Right cardiac atrium (tissue), 5 donors: ENCODE data around the gene SLX9. TPM values are rescaled to one million over a fixed set of nuclear protein-coding genes. Genes with fewer than 3 reads are reported as not detected.
A peak's percentile ranks its signal among the peaks of the same experiment; 100 is the strongest.

Experiments
- ATAC-seq, 2 donors: fragments of 200-7000 bp; cut with Tn5 transposase; one replicate each; pipeline versions ENCODE4 v1.8.0 to v1.9.1; 2020; ENCODE audit warnings: moderate library complexity in 2 of 2, mild to moderate bottlenecking in 1 of 2
- DNase-seq, 3 donors: peaks; one replicate each; pipeline ENCODE4 v3.0.0-alpha.2; 2020
- H3K27ac ChIP-seq: one replicate; pipeline ENCODE4 v1.5.1; 2013; ENCODE audit warnings: mild to moderate bottlenecking, low read length, control low read depth, moderate library complexity
- H3K27me3 ChIP-seq: one replicate; pipeline ENCODE4 v1.6.1; 2013; ENCODE audit not compliant: control insufficient read depth, insufficient read depth
- H3K4me1 ChIP-seq: one replicate; pipeline ENCODE4 v1.6.1; 2013; ENCODE audit warnings: low read length; ENCODE audit not compliant: control insufficient read depth, insufficient read depth
- H3K4me3 ChIP-seq: one replicate; pipeline ENCODE4 v1.5.1; 2013; ENCODE audit warnings: low read length, control low read depth
- H3K9me3 ChIP-seq: one replicate; pipeline ENCODE4 v1.6.1; 2013; ENCODE audit warnings: low read length; ENCODE audit not compliant: control insufficient read depth
- WGBS: extraction: QIAGEN DNeasy Blood & Tissue Kit; methylation state at CpG from one replicate; pipeline ENCODE4 v1.1.7; 2013; 5-methylcytosine and 5-hydroxymethylcytosine counted together
- intact Hi-C, 4 donors: fragments of 100-400 bp; cut with DNase I; formaldehyde crosslinking; loops; one replicate each; pipeline versions ENCODE4 v1.11.0 to v1.14.0; 2022 to 2023
- long read RNA-seq, 4 donors: library from polyadenylated mRNA; unstranded; transcript quantifications; one replicate each; pipeline ENCODE4 v2.0.0, GENCODE V29; 2020 to 2021
- polyA plus RNA-seq: library from polyadenylated mRNA; stranded (reverse); fragments of 200-250 nt; gene quantifications from one replicate; pipeline ENCODE4 v1.2.3, GENCODE V29; 2013
- total RNA-seq, 4 donors: library from RNA; stranded (reverse); fragmentation: NEBNext Ultra II Directional; extraction: Animal tissue kit (Norgen Biotek cat#: 25700); gene quantifications; one replicate each; pipeline ENCODE4 v1.2.1, GENCODE V29; 2021
- donor health status: healthy with polysubstance abuse.
- donor health status: DM: no; HTN: yes; CAD: no.
- donor health status: DM: no; HTN: no; CAD: no.
- donor health status: DM: no; HTN: yes; CAD: no; lungs with severe emphysema.
- donor health status: DM: yes; HTN: yes; CAD: no.

The SLX9 gene
- total RNA-seq = 10 to 100 TPM; 19.2 to 26.5 (median 24.1) TPM
- 25.1 TPM for polyA plus RNA-seq
- long read RNA-seq, donor 1, partial matches to known transcripts = 0 of 6 reads
- long read RNA-seq, donor 1, other reads (novel, unspliced or antisense) = 2 of 6 reads
- long read RNA-seq, donor 2, transcript FAM207A-201 (6 exons, 927 nt) = major isoform, 6 of 17 reads
- long read RNA-seq, donor 2, partial matches to known transcripts = 5 of 17 reads
- long read RNA-seq, donor 2, other reads (novel, unspliced or antisense) = 4 of 17 reads
- long read RNA-seq, donor 3, partial matches to known transcripts = 1 of 7 reads
- long read RNA-seq, donor 3, other reads (novel, unspliced or antisense) = 4 of 7 reads
- long read RNA-seq, donor 4, partial matches to known transcripts = 4 of 15 reads
- long read RNA-seq, donor 4, other reads (novel, unspliced or antisense) = 5 of 15 reads

GRCh38 chr21:44939532-44940115 lies at the start of gene SLX9:
Gene SLX9, plus strand, starts transcription at chr21:44940029. Its CDS starts 29 bp downstream, at chr21:44940058.
- 2% methylated on average over 69 of the region's 69 CpGs for WGBS
- H3K9me3 ChIP-seq = no peaks in the 10 kb centered on the region

GRCh38 chr21:44890338-44890931 lies 49.4 kb upstream of the SLX9 start:
- H3K27ac ChIP-seq = no peak overlapping the region
- WGBS = 79% methylated on average over 24 of the region's 24 CpGs
- intact Hi-C loops = loop anchor here in 1 of 4 donors (5.0 kb wide), 1 partner anchor 42 kb away; no protein-coding TSS in a partner anchor
- ATAC-seq (no peak), DNase-seq (peak; percentile 8 to 40 (median 30))
- no peak overlapping the region for H3K4me3 ChIP-seq
- no peaks in the 10 kb centered on the region for H3K9me3 ChIP-seq
- H3K4me1 ChIP-seq = no peaks in the 10 kb centered on the region
- H3K27me3 ChIP-seq = no peaks in the 10 kb centered on the region

More at GRCh38 chr21:44939532-44940115, at the start of gene SLX9:
- DNase-seq (peak; percentile 78 to 92 (median 90)), ATAC-seq (peak; percentile 93 to 94)
- intact Hi-C loops = loop anchor here (10.0 kb wide), 2 partner anchors 135 to 145 kb away; partner anchors contain the start of gene UBE2G2 (in 3 of the 4)
- Histone ChIP-seq H3K27ac (no peak within 1 kb of the TSS), H3K4me3 (peak within 1 kb of the TSS; percentile 96), H3K27me3 (no peaks in the 10 kb centered on the region), H3K4me1 (no peaks in the 10 kb centered on the region)

GRCh38 chr21:44890961-44891541 lies 48.8 kb upstream of the SLX9 start:
- ATAC-seq (no peak), DNase-seq (peak; percentile 7 to 66 (median 47))
- no peaks in the 10 kb centered on the region for H3K4me1 ChIP-seq
- no peak overlapping the region for H3K4me3 ChIP-seq
- H3K27me3 ChIP-seq = no peaks in the 10 kb centered on the region
- intact Hi-C loops = loop anchor here in 1 of 4 donors (5.0 kb wide), 1 partner anchor 41 kb away; no protein-coding TSS in a partner anchor
- no peak overlapping the region for H3K27ac ChIP-seq
- no peaks in the 10 kb centered on the region for H3K9me3 ChIP-seq
- 85% methylated on average over 9 of the region's 9 CpGs for WGBS

- Histone ChIP-seq H3K9me3 (no peaks in the 10 kb centered on the region), H3K27me3 (no peaks in the 10 kb centered on the region), H3K27ac (no peak overlapping the region), H3K4me3 (no peak overlapping the region), H3K4me1 (no peaks in the 10 kb centered on the region)
- WGBS = 88% methylated on average over 15 of the region's 15 CpGs
- peak; percentile 6 to 64 (median 41) for DNase-seq
- intact Hi-C loops = loop anchor here in 1 of 4 donors (5.0 kb wide), 1 partner anchor 41 kb away; no protein-coding TSS in a partner anchor
- no peak for ATAC-seq
Observed at GRCh38 chr21:44891631-44892031, 48.2 kb upstream of the SLX9 start.

- ATAC-seq (no peak), DNase-seq (peak; percentile 7 to 38 (median 20))
- intact Hi-C loops = loop anchor here in 1 of 4 donors (5.0 kb wide), 1 partner anchor 40 kb away; no protein-coding TSS in a partner anchor
- Histone ChIP-seq H3K4me1 (no peaks in the 10 kb centered on the region), H3K9me3 (no peaks in the 10 kb centered on the region), H3K27me3 (no peaks in the 10 kb centered on the region), H3K27ac (no peak overlapping the region), H3K4me3 (no peak overlapping the region)
- 64% methylated on average over 19 of the region's 19 CpGs for WGBS
Observed at GRCh38 chr21:44892095-44892494, 47.7 kb upstream of the SLX9 start.

- WGBS = 38% methylated on average over 15 of the region's 15 CpGs
- intact Hi-C loops = loop anchor here in 1 of 4 donors (5.0 kb wide), 1 partner anchor 40 kb away; no protein-coding TSS in a partner anchor
- H3K4me1 ChIP-seq = no peaks in the 10 kb centered on the region
- H3K27ac ChIP-seq = no peak overlapping the region
- no peaks in the 10 kb centered on the region for H3K27me3 ChIP-seq
- H3K4me3 ChIP-seq = no peak overlapping the region
- no peaks in the 10 kb centered on the region for H3K9me3 ChIP-seq
- peak in 1 of 2 donors; percentile 70 for ATAC-seq
- peak; percentile 64 to 87 (median 85) for DNase-seq
Observed at GRCh38 chr21:44892536-44893277, 47.1 kb upstream of the SLX9 start.

GRCh38 chr21:44893278-44893556 lies 46.6 kb upstream of the SLX9 start:
- Histone ChIP-seq H3K4me1 (no peaks in the 10 kb centered on the region), H3K27ac (no peak overlapping the region), H3K4me3 (no peak overlapping the region), H3K9me3 (no peaks in the 10 kb centered on the region), H3K27me3 (no peaks in the 10 kb centered on the region)
- WGBS = 81% methylated on average over 7 of the region's 7 CpGs
- peak in 1 of 3 donors; percentile 28 for DNase-seq
- ATAC-seq = no peak
- intact Hi-C loops = loop anchor here in 1 of 4 donors (5.0 kb wide), 1 partner anchor 39 kb away; no protein-coding TSS in a partner anchor

GRCh38 chr21:44893948-44894656 lies 45.7 kb upstream of the SLX9 start:
- no peak overlapping the region for H3K27ac ChIP-seq
- no peaks in the 10 kb centered on the region for H3K27me3 ChIP-seq
- ATAC-seq (no peak), DNase-seq (peak; percentile 4 to 31 (median 9))
- no peaks in the 10 kb centered on the region for H3K4me1 ChIP-seq
- no peaks in the 10 kb centered on the region for H3K9me3 ChIP-seq
- no peak overlapping the region for H3K4me3 ChIP-seq
- WGBS = 87% methylated on average over 15 of the region's 15 CpGs
- intact Hi-C loops = loop anchor here in 1 of 4 donors (5.0 kb wide), 1 partner anchor 38 kb away; no protein-coding TSS in a partner anchor

- intact Hi-C loops = loop anchor here in 1 of 4 donors (5.0 kb wide), 1 partner anchor 38 kb away; no protein-coding TSS in a partner anchor
- no peak for ATAC-seq
Observed at GRCh38 chr21:44894687-44895302, 45.0 kb upstream of the SLX9 start.

More at GRCh38 chr21:44894687-44895302, 45.0 kb upstream of the SLX9 start:
- Histone ChIP-seq H3K9me3 (no peaks in the 10 kb centered on the region), H3K4me3 (no peak overlapping the region), H3K27me3 (no peaks in the 10 kb centered on the region), H3K4me1 (no peaks in the 10 kb centered on the region), H3K27ac (no peak overlapping the region)
- DNase-seq = peak in 2 of 3 donors; percentile 5 to 8
- 82% methylated on average over 19 of the region's 19 CpGs for WGBS
